K562 (cell line): Measurements from ENCODE around the gene PMPCA. TPM values are rescaled to one million over a fixed set of nuclear protein-coding genes. Genes with fewer than 3 reads are reported as not detected.

ENCODE experiments used
- ATAC-seq: fragments of 200-7000 bp; cut with Tn5 transposase; 3 replicates; pipeline ENCODE4 v1.9.1; 2020; ENCODE audit warnings: moderate library complexity
- BruUV-seq: library from RNA; stranded (reverse); fragments of 400-500 nt; replicated peaks from 2 replicates; lab custom pipeline; 2021; lab: Mats Ljungman, UMichigan
- CTCF ChIA-PET: fragments of 300-600 bp; formaldehyde crosslinking; extraction: SDS; loops from one replicate; lab custom pipeline; 2021; ENCODE audit warnings: low intra/inter-chr PET ratio; lab: Yijun Ruan, JAX
- POLR2A ChIA-PET: fragments of 300-600, 350-650 bp; sonication (Branson Sonifier 250); formaldehyde crosslinking; extraction: SDS; loops from one replicate; lab custom pipeline; 2021; ENCODE audit warnings: antibody characterized with exemption, inconsistent platforms; lab: Yijun Ruan, JAX
- DNase-seq, 4 experiments: peaks; one replicate each; pipeline versions ENCODE4 v3.0.0 to v3.0.0-alpha.2; 2011 to 2018; ENCODE audit warnings: low spot score in 3 of 4, mixed read lengths in 3 of 4; ENCODE audit errors: extremely low read depth in 1 of 4
- FAIRE-seq: peaks from 2 replicates; lab custom pipeline; 2011; peaks lifted over from hg19 to GRCh38; lab: Jason Lieb, UNC
- H2AFZ ChIP-seq: 2 replicates; pipeline ENCODE4 v1.6.0; 2011; ENCODE audit warnings: low read depth, low read length, control low read depth, inconsistent platforms
- H3K27ac ChIP-seq: fragments of 200-600 bp; 3 replicates; pipeline ENCODE4 v1.8.0; 2011; ENCODE audit warnings: low read depth, mild to moderate bottlenecking, control low read depth, inconsistent platforms, low read length, moderate library complexity, mixed read lengths; ENCODE audit errors: extremely low read depth
- H3K27me3 ChIP-seq, 2 experiments: fragments of 300-600 bp in 1 of 2; 2 replicates in 1 of 2; 3 replicates in 1 of 2; pipeline versions ENCODE4 v1.6.0 to v1.8.0; 2011; ENCODE audit warnings: inconsistent platforms in 2 of 2, low read length in 2 of 2, mild to moderate bottlenecking in 1 of 2, mixed read lengths in 1 of 2, moderate library complexity in 1 of 2; ENCODE audit not compliant: control insufficient read depth in 2 of 2, insufficient read depth in 2 of 2
- H3K36me3 ChIP-seq: fragments of 300-600 bp; 3 replicates; pipeline ENCODE4 v1.8.0; 2011; ENCODE audit warnings: mild to moderate bottlenecking, low read length, inconsistent platforms; ENCODE audit not compliant: control insufficient read depth, insufficient read depth
- H3K4me1 ChIP-seq, 2 experiments: fragments of 200-600 bp in 1 of 2; replicated peaks in 1 of 2; 2 replicates in 1 of 2; 3 replicates in 1 of 2; pipeline versions ENCODE4 v1.5.1 to v1.8.0; 2011; ENCODE audit warnings: inconsistent platforms in 2 of 2, low read length in 2 of 2, mild to moderate bottlenecking in 1 of 2, mixed read lengths in 1 of 2, moderate library complexity in 1 of 2; ENCODE audit not compliant: control insufficient read depth in 2 of 2, insufficient read depth in 2 of 2
- H3K4me2 ChIP-seq: 2 replicates; pipeline ENCODE4 v1.6.1; 2011; ENCODE audit warnings: low read length, control low read depth, inconsistent platforms, mixed read lengths; ENCODE audit not compliant: insufficient read depth
- H3K4me3 ChIP-seq: fragments of 200-600 bp; sonication (generic), shearing (Covaris generic); 2 replicates; pipeline ENCODE4 v1.5.1; 2016; ENCODE audit warnings: control low read depth, inconsistent platforms
- H3K79me2 ChIP-seq: fragments of 200-600 bp; 3 replicates; pipeline ENCODE4 v1.8.0; 2011; ENCODE audit warnings: low read length, inconsistent platforms; ENCODE audit not compliant: control insufficient read depth, insufficient read depth
- H3K9ac ChIP-seq, 2 experiments: 2 replicates each; pipeline versions ENCODE4 v1.6.0 to v1.6.1; 2011; ENCODE audit warnings: low read depth in 2 of 2, low read length in 2 of 2, control low read depth in 1 of 2, inconsistent platforms in 1 of 2, mild to moderate bottlenecking in 1 of 2, mixed read lengths in 1 of 2; ENCODE audit not compliant: insufficient read depth in 1 of 2
- H3K9me1 ChIP-seq: one replicate; pipeline ENCODE4 v1.6.0; 2011; ENCODE audit warnings: inconsistent platforms, mild to moderate bottlenecking, low read length, moderate library complexity; ENCODE audit not compliant: control insufficient read depth, insufficient read depth
- H3K9me3 ChIP-seq: replicated peaks from 2 replicates; pipeline ENCODE4 v1.5.1; 2011; ENCODE audit warnings: low read depth, low read length, inconsistent platforms; ENCODE audit not compliant: control insufficient read depth, insufficient read depth
- H4K20me1 ChIP-seq: replicated peaks from 2 replicates; pipeline ENCODE4 v1.6.1; 2011; ENCODE audit warnings: low read length, inconsistent platforms, mixed read lengths; ENCODE audit not compliant: control insufficient read depth, insufficient read depth
- KHSRP ChIP-seq: fragments of 450-650 bp; IDR thresholded peaks from 2 replicates; pipeline ENCODE4 v1.6.1; 2017
- MCM2 ChIP-seq: fragments of 450-650 bp; IDR thresholded peaks from 2 replicates; pipeline ENCODE4 v1.6.1; 2017; ENCODE audit warnings: low read depth, mild to moderate bottlenecking
- MCM5 ChIP-seq: fragments of 450-650 bp; IDR thresholded peaks from 2 replicates; pipeline ENCODE4 v1.6.1; 2016; ENCODE audit warnings: low read depth
- POLR2G ChIP-seq: fragments of 200-400 bp; formaldehyde crosslinking; IDR thresholded peaks from 2 replicates; pipeline ENCODE4 v1.6.1; 2017; ENCODE audit warnings: low read depth, mild to moderate bottlenecking, antibody characterized with exemption, low read length, moderate library complexity
- RBFOX2 ChIP-seq: fragments of 200-400 bp; formaldehyde crosslinking; IDR thresholded peaks from 2 replicates; pipeline ENCODE4 v1.6.1; 2017; ENCODE audit warnings: low read depth, mild to moderate bottlenecking, low read length, moderate library complexity
- RBM22 ChIP-seq: fragments of 200-400 bp; formaldehyde crosslinking; IDR thresholded peaks from 2 replicates; pipeline ENCODE4 v1.6.1; 2018; ENCODE audit warnings: low read length, low read depth; ENCODE audit not compliant: poor library complexity, severe bottlenecking
- SIN3B ChIP-seq: fragments of 450-650 bp; IDR thresholded peaks from 2 replicates; pipeline ENCODE4 v1.6.1; 2017; ENCODE audit warnings: low read depth, mild to moderate bottlenecking, moderate library complexity
- TBL1XR1 ChIP-seq, 2 experiments: IDR thresholded peaks; 2 replicates each; pipeline ENCODE4 v1.6.1; 2012; ENCODE audit warnings: improper control_type of control experiment in 2 of 2, low read length in 2 of 2, mild to moderate bottlenecking in 1 of 2
- TOE1 ChIP-seq, 2 experiments: fragments of 450-650 bp in 1 of 2; sonication (generic) in 1 of 2; formaldehyde crosslinking in 1 of 2; IDR thresholded peaks; 2 replicates each; pipeline versions ENCODE4 v1.7.1 to v1.8.0; 2016 to 2022; ENCODE audit warnings: borderline replicate concordance in 2 of 2, mild to moderate bottlenecking in 2 of 2, antibody characterized with exemption in 1 of 2, inconsistent platforms in 1 of 2, low read depth in 1 of 2, missing genetic modification reagents in 1 of 2, moderate library complexity in 1 of 2
- YBX1 ChIP-seq: fragments of 450-650 bp; IDR thresholded peaks from 2 replicates; pipeline ENCODE4 v1.7.1; 2016; ENCODE audit warnings: mild to moderate bottlenecking
- ZKSCAN8 ChIP-seq: fragments of 200-800 bp; sonication (Bioruptor generic); IDR thresholded peaks from 2 replicates; pipeline ENCODE4 v1.6.1; 2016; ENCODE audit warnings: missing genetic modification characterization, missing compliant biosample characterization
- ZNF175 ChIP-seq: fragments of 200-800 bp; sonication (Bioruptor generic); IDR thresholded peaks from 2 replicates; pipeline ENCODE4 v1.6.1; 2016; ENCODE audit warnings: low read depth, mild to moderate bottlenecking, missing genetic modification characterization, missing compliant biosample characterization
- ZNF507 ChIP-seq: conservative IDR thresholded peaks from 2 replicates; pipeline ENCODE4 v1.6.1; 2017; ENCODE audit warnings: missing genetic modification characterization, missing compliant biosample characterization
- ZNF77 ChIP-seq: fragments of 250-450 bp; sonication (Bioruptor Pico); IDR thresholded peaks from 2 replicates; pipeline ENCODE4 v1.5.0; 2020
- ZZZ3 ChIP-seq: fragments of 450-650 bp; IDR thresholded peaks from 2 replicates; pipeline ENCODE4 v1.6.1; 2016; ENCODE audit warnings: antibody characterized with exemption, mild to moderate bottlenecking, moderate library complexity
- WGBS: fragments of 100-300 bp; shearing (Covaris generic); methylation state at CpG from one replicate; pipeline ENCODE4 v1.1.6; 2016; ENCODE audit warnings: low coverage, mixed read lengths; ENCODE audit not compliant: insufficient coverage; ENCODE audit errors: missing lambda C conversion rate; 5-methylcytosine and 5-hydroxymethylcytosine counted together
- in situ Hi-C: fragments of 300-500 bp; cut with MboI; formaldehyde crosslinking; loops from 4 replicates; pipeline ENCODE4 v1.15.0; 2018; ENCODE audit warnings: inconsistent platforms, mixed read lengths
- intact Hi-C: fragments of 100-400 bp; cut with micrococcal nuclease; formaldehyde crosslinking; loops from 2 replicates; pipeline ENCODE4 v1.14.2; 2022
- polyA plus RNA-seq, 8 experiments: library from polyadenylated mRNA; depleted of rRNA in 4 of 8; stranded (reverse) in 5 of 8; unstranded in 3 of 8; fragments of >200 nt; fragmentation: Nextera tagmentation in 2 of 8; fragmentation: Illumina TruSeq in 1 of 8; extraction: Ambion mirVana in 2 of 8; extraction: Trizol in 1 of 8; gene quantifications; 2 replicates each; pipeline versions ENCODE4 v1.2.1 to v1.2.3, GENCODE V29; 2011 to 2014; ENCODE audit warnings: inconsistent platforms in 1 of 8, missing spikeins in 1 of 8
- total RNA-seq, 7 experiments: library from RNA; depleted of rRNA in 6 of 7; stranded (reverse); fragments of >200 nt in 6 of 7; fragmentation: Illumina TruSeq in 2 of 7; extraction: Trizol in 2 of 7; gene quantifications; 2 replicates each; pipeline versions ENCODE4 v1.2.1 to v1.2.3, GENCODE V29; 2011 to 2021; ENCODE audit warnings: low replicate concordance in 1 of 7

PMPCA gene
- total and polyA plus RNA-seq, 9 of the 15 experiments (the other 6 are each of a cell fraction or from before 2014, with no cell fraction given), result 23.9 to 143 (median 86.6) TPM

DNA sequence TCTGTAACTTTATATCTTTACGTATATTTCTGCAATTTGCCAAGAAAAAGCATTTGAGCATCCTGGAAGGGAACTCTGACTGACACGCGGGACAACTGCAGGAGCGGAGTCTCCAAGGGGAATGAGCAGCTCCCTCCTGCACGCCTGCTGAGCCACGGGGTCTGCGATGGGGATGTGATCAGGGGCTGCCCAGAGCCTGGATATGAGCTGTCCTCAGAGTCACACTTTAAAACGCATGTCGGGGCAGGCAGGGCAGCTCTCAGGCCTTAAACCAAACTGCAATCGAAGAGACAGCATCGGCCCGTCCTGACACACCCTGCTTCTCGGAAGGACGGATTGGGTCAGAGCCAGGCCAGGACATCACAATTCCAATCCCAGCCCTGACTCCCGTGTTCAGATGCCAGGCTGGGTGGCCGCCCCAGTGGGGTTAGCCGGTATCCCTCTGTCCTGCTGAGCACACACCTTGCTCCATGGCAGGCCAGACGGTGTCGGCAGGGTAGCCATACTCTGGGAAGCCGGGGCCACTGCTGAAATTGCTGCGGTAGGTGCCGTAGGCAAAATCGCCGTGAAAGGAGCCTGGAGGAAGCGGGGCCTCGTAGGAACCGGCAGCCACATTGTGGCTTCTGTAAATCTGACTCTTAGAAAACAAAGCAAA lies 55.2 kb downstream of the PMPCA start:
- DNase-seq (no peak), FAIRE-seq (no peak), ATAC-seq (no peak)
- H3K4me1 ChIP-seq, result peaks cover 0 to 7% of the 10 kb centered on the region in 2 experiments; a peak in 2 of 5 replicates
- H3K4me3 ChIP-seq, result no peak overlapping the region
- 97% methylated on average over 25 of the region's 27 CpGs for WGBS
- peaks cover 13% of the 10 kb centered on the region; the same call in 1 of the 3 replicates for H3K79me2 ChIP-seq
- no peak overlapping the region for H3K9ac ChIP-seq
- no peak for TF ChIP-seq SIN3B
- 0 out of 2 replicates have a peak, but pooled peaks have one; percentile 5 for TF ChIP-seq RBFOX2
- H3K9me1 ChIP-seq, result no peaks in the 10 kb centered on the region
- no peaks in the 10 kb centered on the region for H3K27me3 ChIP-seq
- no peaks in the 10 kb centered on the region for H3K9me3 ChIP-seq
- no TSS peak for BruUV-seq
- H4K20me1 ChIP-seq, result peaks cover 11% of the 10 kb centered on the region
- intact Hi-C loops (no loop called here), in situ Hi-C loops (no loop called here)
- ChIA-PET CTCF (no interaction called here), POLR2A (interaction anchor here (1.2 to 1.8 kb wide), 2 partner anchors 9 to 20 kb away, joined by 3 to 8 read pairs; no protein-coding TSS in a partner anchor)
- no peak overlapping the region for H2AFZ ChIP-seq
- peaks cover 97% of the 10 kb centered on the region for H3K36me3 ChIP-seq
- no peak overlapping the region for H3K4me2 ChIP-seq
- H3K27ac ChIP-seq, result no peak overlapping the region

DNA sequence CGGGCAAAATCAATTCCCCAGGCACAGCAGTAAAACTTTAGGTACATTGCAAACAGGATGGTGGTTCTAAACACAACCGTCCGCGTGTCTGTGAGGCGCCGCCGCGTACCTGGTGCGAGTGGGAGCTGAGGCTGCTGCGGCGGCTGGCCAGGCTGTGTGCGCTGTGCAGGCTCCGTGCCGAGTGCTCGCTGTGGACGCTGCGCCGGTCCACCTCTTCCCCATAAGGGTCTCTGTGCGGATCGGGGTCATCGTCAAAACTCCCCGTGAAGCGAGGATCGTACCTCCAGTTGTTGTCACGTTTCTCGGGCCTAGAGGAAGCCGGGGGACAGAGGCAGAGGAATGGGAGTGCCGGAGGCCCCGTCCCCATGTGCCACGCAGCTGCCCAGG lies 55.7 kb downstream of the PMPCA start:
- Histone ChIP-seq H4K20me1 (peaks cover 16% of the 10 kb centered on the region), H3K9me1 (no peaks in the 10 kb centered on the region), H3K9ac (no peak overlapping the region), H3K9me3 (no peaks in the 10 kb centered on the region), H3K4me1 (peaks cover 0 to 7% of the 10 kb centered on the region in 2 experiments; a peak in 3 of 5 replicates)
- no TSS peak for BruUV-seq
- POLR2A ChIA-PET, result interaction anchor here (0.5 kb wide), 1 partner anchor 15 kb away, joined by 3 read pairs; no protein-coding TSS in a partner anchor
- TF ChIP-seq ZNF507 (tag) (no peak), KHSRP (no peak), YBX1 (no peak), TBL1XR1 (IDR thresholded peaks at IDR 0.05; ENCODE audit: low read length in 2 of 2) (no peak), ZNF175 (CRISPR knock-in tag) (no peak), ZZZ3 (no peak), RBFOX2 (peak; percentile 29; the same call in 1 of the 2 replicates), ZNF77 (no peak), ZKSCAN8 (CRISPR knock-in tag) (no peak), MCM2 (no peak), MCM5 (no peak), TOE1 (IDR thresholded peaks at IDR 0.05; ENCODE audit: borderline replicate concordance) (no peak), TOE1 (CRISPR knock-in tag; IDR thresholded peaks at IDR 0.05; ENCODE audit: borderline replicate concordance, low read depth) (no peak), POLR2G (peak; percentile 59), RBM22 (peak; percentile 40)
- TF ChIP-seq, all 486 proteins: peak for 3
- Histone ChIP-seq H3K4me3 (no peak overlapping the region), H3K79me2 (peaks cover 17% of the 10 kb centered on the region; the same call in 1 of the 3 replicates), H3K27ac (no peak overlapping the region), H3K4me2 (no peak overlapping the region), H2AFZ (no peak overlapping the region), H3K36me3 (peaks cover 97% of the 10 kb centered on the region), H3K27me3 (no peaks in the 10 kb centered on the region)
- 95% methylated on average over 17 of the region's 30 CpGs for WGBS
- FAIRE-seq, result no peak
- ATAC-seq, result no peak
- CTCF ChIA-PET, result no interaction called here
- in situ Hi-C loops, result no loop called here
- intact Hi-C loops, result no loop called here
- DNase-seq, result no peak
